Measurements from ENCODE around the gene IRAG1.

Gene IRAG1

DNA sequence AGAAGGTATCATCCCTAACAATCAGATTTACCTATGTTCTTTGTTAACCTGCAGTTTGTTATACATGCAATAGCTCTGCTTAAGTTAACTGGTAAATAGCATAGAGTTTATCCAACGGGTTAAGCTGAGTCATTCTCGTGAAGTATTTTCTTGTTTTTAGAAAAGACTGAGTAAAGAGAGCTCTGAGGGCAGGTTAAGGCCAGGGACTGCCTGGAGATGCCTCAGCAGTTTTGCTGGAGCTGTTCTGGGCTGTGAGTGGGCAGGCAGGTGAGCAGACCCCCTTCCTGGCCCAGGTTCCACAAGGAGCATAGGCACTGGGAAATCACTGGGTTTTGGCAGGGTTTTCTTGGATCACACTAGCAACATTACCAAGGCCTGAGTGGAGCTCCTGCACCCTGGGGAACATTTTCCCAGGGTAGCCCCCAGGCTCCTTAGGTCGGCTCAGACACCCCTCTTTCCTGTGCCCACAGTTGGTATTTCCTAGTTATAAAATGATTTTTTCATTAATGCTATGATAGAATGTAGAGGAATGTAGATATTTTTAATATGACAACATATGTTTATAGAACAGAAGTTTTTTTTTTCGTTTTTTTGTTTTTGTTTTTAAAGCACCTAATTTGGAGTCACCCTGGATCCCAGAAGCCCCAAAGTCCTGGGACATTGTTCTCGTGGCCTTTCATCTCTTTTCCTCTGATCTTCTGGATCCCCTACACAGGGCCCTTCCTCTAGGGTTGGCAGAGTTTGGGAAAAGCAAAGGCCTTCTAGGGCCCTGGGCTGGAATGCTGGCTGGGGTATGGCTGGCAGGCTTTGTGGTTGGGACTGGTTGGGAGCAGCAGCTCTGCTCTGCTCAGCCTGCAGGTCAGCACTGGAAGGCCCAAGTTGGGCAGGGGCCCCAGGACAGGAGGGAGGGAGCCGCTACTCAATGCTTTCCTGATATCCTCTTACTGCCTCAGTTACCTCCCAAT is 26.7 kb downstream of the IRAG1 start:
- DNase-seq (ENCODE audit: low spot score), result no peak

DNA sequence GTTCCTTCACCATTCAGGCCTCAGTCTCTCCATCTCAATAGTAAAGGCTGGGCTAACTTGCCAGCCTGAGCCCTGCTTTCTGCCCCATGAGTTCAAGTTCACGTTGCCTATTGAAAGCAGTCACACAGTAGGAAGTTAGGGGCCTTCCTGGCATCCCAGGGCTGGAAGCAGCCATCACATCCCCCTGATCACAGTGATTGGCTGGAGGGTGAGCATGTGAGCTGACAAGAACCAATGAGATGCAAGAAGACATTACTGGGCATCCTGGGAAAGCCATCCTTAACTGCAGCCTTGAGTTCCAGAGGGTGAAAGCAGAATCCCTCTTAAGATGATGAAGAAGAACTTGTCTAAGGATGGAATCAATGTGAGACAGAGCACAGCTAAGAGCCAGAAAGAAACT is 29.1 kb downstream of the IRAG1 start:
- DNase-seq (ENCODE audit: low spot score), result no peak

DNA sequence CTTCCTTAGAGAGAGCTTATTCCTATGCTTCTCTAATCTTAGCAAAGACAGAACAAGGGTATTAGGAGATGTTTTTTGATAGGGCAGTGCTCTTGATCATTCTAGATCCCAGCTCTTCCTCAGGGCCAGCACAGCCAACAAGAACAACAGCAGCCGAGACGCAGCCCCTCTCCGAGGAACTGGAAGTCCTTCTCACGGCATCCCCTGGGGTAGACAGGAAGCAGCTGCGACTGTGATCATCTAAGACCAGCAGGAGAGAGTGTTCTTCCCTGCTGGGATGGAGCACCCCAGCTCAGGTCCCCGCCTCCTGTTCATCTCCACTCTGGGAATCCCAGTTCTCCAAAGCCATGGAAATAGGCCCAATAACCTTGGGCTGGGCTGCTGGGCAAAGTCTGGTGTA is 29.6 kb downstream of the IRAG1 start:
- no peak for DNase-seq (ENCODE audit: low spot score)

- DNase-seq (ENCODE audit: low spot score), result no peak
Measured at GRCh38 chr11:10663365-10663764, 30.2 kb downstream of the IRAG1 start.

DNA sequence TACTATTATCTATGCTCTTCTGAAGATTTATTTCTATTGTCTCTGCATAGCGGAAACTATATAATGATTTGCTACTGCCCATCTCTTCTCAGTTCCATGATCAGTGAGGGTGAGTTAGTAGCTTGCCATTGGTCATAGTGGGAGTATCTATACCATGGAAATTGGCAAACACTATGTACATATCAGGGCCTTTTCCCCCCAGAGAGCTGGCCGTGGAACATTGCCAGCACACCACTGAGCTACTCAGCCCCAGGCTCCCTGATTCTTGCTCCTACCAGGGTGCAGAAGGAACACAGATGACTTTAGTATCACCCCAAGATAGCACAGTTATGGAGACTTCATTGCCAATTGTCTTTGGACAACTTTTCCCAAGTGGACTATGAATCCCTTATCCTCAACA is 33.2 kb downstream of the IRAG1 start:
- no peak for DNase-seq (ENCODE audit: low spot score)

GRCh38 chr11:10659339-10660216 is 34.0 kb downstream of the IRAG1 start:
- DNase-seq (ENCODE audit: low spot score), result no peak

- DNase-seq (ENCODE audit: low spot score), result no peak
Measured at GRCh38 chr11:10658621-10659338, 34.8 kb downstream of the IRAG1 start.

GRCh38 chr11:10657308-10658271 is 36.0 kb downstream of the IRAG1 start:
- DNase-seq (ENCODE audit: low spot score), result no peak

DNA sequence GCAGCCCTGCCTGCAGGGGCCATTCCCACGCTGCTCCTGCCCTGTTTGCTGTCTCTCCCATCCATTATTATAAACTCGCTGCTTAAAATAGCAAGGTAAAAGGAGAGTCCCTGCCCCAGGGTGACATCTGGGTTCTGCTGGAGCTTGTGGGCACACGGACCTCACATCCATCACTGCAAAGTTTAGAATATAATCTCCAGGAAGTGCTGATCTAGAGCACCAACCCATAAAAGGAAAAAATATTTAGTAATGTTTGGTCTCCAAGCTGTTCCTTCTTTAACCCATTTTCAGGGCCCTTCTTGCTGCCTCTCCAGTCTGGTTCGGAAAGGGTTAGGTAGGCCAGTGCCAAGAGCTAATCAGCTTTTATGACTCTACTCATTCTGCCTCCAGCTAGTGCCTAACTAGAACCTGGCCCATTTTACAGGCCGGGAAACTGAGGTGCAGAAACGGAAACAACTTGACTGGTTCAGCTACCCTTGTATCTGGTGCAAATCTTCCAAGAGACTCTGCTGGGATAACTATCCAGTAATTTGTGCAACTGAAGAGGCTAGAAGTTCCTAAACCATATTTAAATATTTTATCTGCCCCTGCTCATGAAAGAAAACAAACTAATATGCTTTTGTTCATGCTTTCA is 37.5 kb downstream of the IRAG1 start:
- DNase-seq (ENCODE audit: low spot score), result no peak

- no peak for DNase-seq (ENCODE audit: low spot score)
Measured at GRCh38 chr11:10655227-10655626, 38.3 kb downstream of the IRAG1 start.

GRCh38 chr11:10654811-10655150 is 38.8 kb downstream of the IRAG1 start:
- DNase-seq (ENCODE audit: low spot score), result no peak

DNA sequence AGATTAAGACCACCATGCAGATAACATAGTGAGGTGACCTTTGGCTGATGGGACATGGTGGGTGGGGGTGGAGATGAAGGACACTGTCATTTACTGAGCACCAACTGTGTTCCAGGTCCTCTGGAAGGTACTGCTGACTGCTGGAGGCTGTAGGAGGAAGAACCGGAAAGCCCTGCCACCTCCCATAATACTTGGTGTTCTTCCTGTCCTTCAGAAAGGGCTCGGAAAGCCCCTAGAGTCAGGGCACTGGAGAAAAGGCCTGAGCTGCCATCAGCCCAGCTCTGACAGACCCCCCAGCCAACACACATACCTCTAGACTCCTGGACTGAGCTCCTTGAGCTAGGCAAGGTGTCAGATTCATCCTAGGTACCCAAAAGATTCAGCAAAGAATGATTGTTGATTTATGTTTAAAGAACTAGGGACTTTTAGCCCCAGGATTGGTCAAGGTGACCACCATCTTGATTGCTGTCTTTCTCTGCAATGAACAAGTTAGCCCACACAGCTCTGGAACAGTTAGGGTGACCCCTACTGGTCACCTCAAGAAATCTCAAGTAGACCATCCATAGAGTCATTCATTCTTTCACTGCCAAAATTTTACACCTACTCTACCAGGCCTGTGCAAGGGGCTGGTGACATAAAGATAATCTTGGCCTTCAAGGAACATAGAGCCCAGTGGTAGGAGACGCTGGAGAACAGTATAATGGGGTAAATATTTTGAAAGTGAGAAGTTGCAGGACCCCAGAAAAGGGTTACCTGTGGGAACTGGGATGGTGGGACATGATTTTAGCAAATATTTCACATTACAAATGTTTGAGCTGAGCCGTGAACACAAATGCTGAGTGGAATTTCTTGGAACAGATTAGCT is 39.4 kb downstream of the IRAG1 start:
- DNase-seq (ENCODE audit: low spot score), result no peak

DNA sequence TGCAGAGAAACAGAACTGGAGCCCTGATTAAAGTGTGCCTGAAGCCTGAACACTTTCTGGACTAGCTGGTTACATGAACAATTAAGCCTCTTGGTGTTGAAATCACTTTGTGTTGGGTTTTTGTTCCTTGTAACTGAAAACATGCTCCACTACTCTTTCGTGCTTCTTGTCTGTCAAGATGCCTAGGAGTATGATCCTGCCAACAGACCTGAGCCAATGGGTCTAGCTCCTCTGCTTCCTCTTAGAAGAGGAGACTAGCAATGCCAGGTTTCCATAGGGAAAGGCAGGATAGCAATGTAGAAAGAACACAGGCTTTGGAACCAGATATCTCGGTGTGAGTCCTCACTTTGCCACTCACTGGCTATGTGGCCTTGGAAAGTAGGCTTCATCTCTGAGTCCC is 40.3 kb downstream of the IRAG1 start:
- no peak for DNase-seq (ENCODE audit: low spot score)

GRCh38 chr11:10651656-10652361 is 41.7 kb downstream of the IRAG1 start:
- no peak for DNase-seq (ENCODE audit: low spot score)

- DNase-seq (ENCODE audit: low spot score), result no peak
Measured at GRCh38 chr11:10650630-10651029, 42.9 kb downstream of the IRAG1 start.

GRCh38 chr11:10650166-10650565 is 43.4 kb downstream of the IRAG1 start:
- no peak for DNase-seq (ENCODE audit: low spot score)

- DNase-seq (ENCODE audit: low spot score), result no peak
Measured at GRCh38 chr11:10648871-10649270, 44.7 kb downstream of the IRAG1 start.

- DNase-seq (ENCODE audit: low spot score), result no peak
Measured at GRCh38 chr11:10646681-10647355, 46.7 kb downstream of the IRAG1 start.

DNA sequence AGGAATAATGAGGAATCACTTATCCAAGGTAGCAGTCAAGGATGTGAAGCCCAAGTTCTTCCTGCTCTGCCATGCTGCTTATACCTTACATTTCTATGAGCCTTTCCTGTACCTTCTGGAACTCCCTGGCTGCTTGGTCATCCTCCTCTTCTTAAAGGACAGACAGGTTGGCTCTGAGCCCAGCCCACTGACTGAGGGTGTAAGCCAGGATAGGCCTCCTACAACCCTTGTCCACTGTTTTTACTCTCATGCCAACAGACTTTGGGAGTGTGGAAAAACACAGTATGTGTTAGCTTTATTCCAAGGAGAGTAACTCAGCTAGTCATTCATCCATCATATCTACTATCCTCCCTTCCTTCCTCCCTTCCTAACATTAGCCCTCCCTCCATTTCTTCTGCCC is 47.5 kb downstream of the IRAG1 start:
- no peak for DNase-seq (ENCODE audit: low spot score)

Data from ecto neural progenitor cell (in vitro differentiated cells).